ENCODE results near the gene ADAM22.

DNA sequence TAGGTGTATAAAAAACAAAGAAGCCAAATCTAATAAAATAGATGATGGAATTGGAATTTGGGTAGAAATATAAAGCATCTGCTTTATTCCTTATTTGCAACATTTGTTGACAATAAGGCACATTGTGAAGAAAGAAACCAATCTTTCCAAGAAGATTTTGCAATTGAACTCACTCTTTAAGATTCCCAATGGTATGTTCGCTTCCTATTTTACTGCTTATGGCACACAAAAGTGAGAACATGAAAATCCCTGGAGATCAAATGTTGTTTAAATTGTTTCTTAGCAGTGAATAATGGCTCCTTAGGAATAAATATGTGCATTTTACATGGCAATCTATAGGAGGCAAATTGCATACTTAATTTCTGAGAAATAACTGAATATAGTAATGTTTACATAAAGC, 84.5 kb downstream of the ADAM22 start:
- TF ChIP-seq EZH2phosphoT487 (IDR thresholded peaks at IDR 0.05; ENCODE audit: low read depth, severe bottlenecking, unreplicated experiment) (no peak), CTCF (IDR thresholded peaks at IDR 0.05; ENCODE audit: poor library complexity) (no peak)

All from hepatocyte (in vitro differentiated cells).